Measurements from ENCODE around the gene AK9. TPM values are rescaled to one million over a fixed set of nuclear protein-coding genes. Genes with fewer than 3 reads are reported as not detected.

AK9 gene
- total and polyA plus RNA-seq, 10 of the 15 experiments (the other 5 are each of a cell fraction or from before 2014, with no cell fraction given), result 2.1 to 7.4 (median 4.2) TPM

GRCh38 chr6:109454496-109455436 lies 236.2 kb downstream of the AK9 start (continued):
- TF ChIP-seq ZNF687 (IDR thresholded peaks at IDR 0.05) (peak; percentile 75), BRCA1 (IDR thresholded peaks at IDR 0.05; ENCODE audit: low read depth, low read length) (no peak), ZNF592 (IDR thresholded peaks at IDR 0.05) (no peak), ZBED1 (IDR thresholded peaks at IDR 0.05; ENCODE audit: borderline replicate concordance) (peak; percentile 39; the same call in 1 of the 2 replicates), ESRRA (IDR thresholded peaks at IDR 0.05; ENCODE audit: low read length) (no peak), CTCF (IDR thresholded peaks at IDR 0.05 in 2 of 3, conservative IDR thresholded peaks at IDR 0.05 in 1 of 3; ENCODE audit: control insufficient read depth in 2 of 3, extremely low read depth in 1 of 3, insufficient read depth in 1 of 3, low read depth in 3 of 3, low read length in 3 of 3) (0 out of 6 replicates have a peak, but pooled peaks of 1 of the 3 experiments have one; percentile 9), SREBF2 (IDR thresholded peaks at IDR 0.05; ENCODE audit: low read length) (no peak), EP300 (IDR thresholded peaks at IDR 0.05; ENCODE audit: borderline replicate concordance in 1 of 2, control insufficient read depth in 1 of 2, low read depth in 2 of 2, low read length in 2 of 2) (peak; percentile 57 to 65; a peak in 2 of 4 replicates), CREM (IDR thresholded peaks at IDR 0.05; ENCODE audit: low read depth) (peak; percentile 70), IKZF2 (IDR thresholded peaks at IDR 0.05) (peak; percentile 40 to 74; a peak in 3 of 4 replicates), NKRF (conservative IDR thresholded peaks at IDR 0.05) (0 out of 2 replicates have a peak, but pooled peaks have one; percentile 22), NR2C2 (IDR thresholded peaks at IDR 0.05; ENCODE audit: borderline replicate concordance, control insufficient read depth, insufficient read length, low read depth) (no peak), MYC (IDR thresholded peaks at IDR 0.05; ENCODE audit: insufficient read depth, insufficient read length, insufficient replicate concordance, low read length, severe bottlenecking) (peak; percentile 48), SUPT20H (IDR thresholded peaks at IDR 0.05; ENCODE audit: borderline replicate concordance, control insufficient read depth, low read depth, low read length) (no peak)

Measured in GM12878 (cell line).